NCI-H2196 treated with DMSO at 0.1 percent for 48 hours (cell line): ENCODE data around the gene CAPRIN1.

ENCODE experiments used
- DNase-seq: peaks from one replicate; lab custom pipeline; 2025; ENCODE audit not compliant: unreplicated experiment; lab: John Stamatoyannopoulos, UW

Gene CAPRIN1

GRCh38 chr11:34139346-34139745 is 87.8 kb downstream of the CAPRIN1 start:
- no peak for DNase-seq

GRCh38 chr11:34140149-34140548 is 88.6 kb downstream of the CAPRIN1 start:
- DNase-seq = no peak

- no peak for DNase-seq
These were observed 91.5 kb downstream of the CAPRIN1 start for GRCh38 chr11:34143048-34143447.

GRCh38 chr11:34145073-34145472 is 93.5 kb downstream of the CAPRIN1 start:
- no peak for DNase-seq

GRCh38 chr11:34145847-34146381 is 94.4 kb downstream of the CAPRIN1 start:
- DNase-seq = no peak

- no peak for DNase-seq
These were observed 94.9 kb downstream of the CAPRIN1 start for GRCh38 chr11:34146411-34146810.

GRCh38 chr11:34146866-34147265 is 95.3 kb downstream of the CAPRIN1 start:
- no peak for DNase-seq

GRCh38 chr11:34147581-34147980 is 96.0 kb downstream of the CAPRIN1 start:
- DNase-seq = no peak

- DNase-seq = no peak
These were observed 97.1 kb downstream of the CAPRIN1 start for GRCh38 chr11:34148504-34149165.

GRCh38 chr11:34149274-34149673 is 97.7 kb downstream of the CAPRIN1 start:
- no peak for DNase-seq

- DNase-seq = no peak
These were observed 98.3 kb downstream of the CAPRIN1 start for GRCh38 chr11:34149786-34150185.

- DNase-seq = no peak
These were observed 99.1 kb downstream of the CAPRIN1 start for GRCh38 chr11:34150494-34151151.
